GM23338 (cell line): ENCODE results near the gene BPIFB6. TPM values are rescaled to one million over a fixed set of nuclear protein-coding genes. Genes with fewer than 3 reads are reported as not detected.

ENCODE experiments used
- ATAC-seq: fragments of 200-7000 bp; cut with Tn5 transposase; 3 replicates; pipeline ENCODE4 v1.9.1; 2020
- DNase-seq: peaks from one replicate; pipeline ENCODE4 v3.0.0-alpha.2; 2015; ENCODE audit warnings: low spot score
- H2AFZ ChIP-seq: fragments of 200-600 bp; sonication (generic); 2 replicates; pipeline ENCODE4 v1.8.0; 2016; ENCODE audit warnings: antibody characterized with exemption, mild to moderate bottlenecking, moderate library complexity
- H3F3A ChIP-seq: fragments of 200-600 bp; sonication (generic); replicated peaks from 2 replicates; pipeline ENCODE4 v1.8.0; 2017; ENCODE audit warnings: antibody characterized with exemption, mixed run types, low read depth
- H3K27ac ChIP-seq: fragments of 200-600 bp; sonication (generic); 2 replicates; pipeline ENCODE4 v1.6.1; 2016; ENCODE audit warnings: low read depth
- H3K27me3 ChIP-seq: fragments of 200-600 bp; sonication (generic); 2 replicates; pipeline ENCODE4 v1.8.0; 2016; ENCODE audit warnings: mild to moderate bottlenecking, mixed run types, moderate library complexity; ENCODE audit not compliant: insufficient read depth
- H3K36me3 ChIP-seq: fragments of 200-600 bp; sonication (generic); 2 replicates; pipeline ENCODE4 v1.8.0; 2016; ENCODE audit warnings: mild to moderate bottlenecking; ENCODE audit not compliant: insufficient read depth
- H3K4me1 ChIP-seq: fragments of 200-600 bp; sonication (generic); 2 replicates; pipeline ENCODE4 v1.8.0; 2016; ENCODE audit warnings: mild to moderate bottlenecking, moderate library complexity; ENCODE audit not compliant: insufficient read depth
- H3K4me2 ChIP-seq: fragments of 200-600 bp; sonication (generic); 2 replicates; pipeline ENCODE4 v1.7.1; 2017; ENCODE audit warnings: mixed run types
- H3K4me3 ChIP-seq: fragments of 200-600 bp; sonication (generic); 2 replicates; pipeline ENCODE4 v1.6.1; 2016; ENCODE audit warnings: mixed run types
- H3K79me2 ChIP-seq: fragments of 200-600 bp; sonication (generic); replicated peaks from 2 replicates; pipeline ENCODE4 v1.8.0; 2017; ENCODE audit warnings: mild to moderate bottlenecking; ENCODE audit not compliant: insufficient read depth
- H3K9me2 ChIP-seq: fragments of 200-600 bp; sonication (generic); 2 replicates; pipeline ENCODE4 v1.8.0; 2017; ENCODE audit not compliant: insufficient read depth
- H4K20me1 ChIP-seq: fragments of 200-600 bp; sonication (generic); replicated peaks from 2 replicates; pipeline ENCODE4 v1.8.0; 2017; ENCODE audit warnings: mild to moderate bottlenecking; ENCODE audit not compliant: insufficient read depth
- H3K27ac Mint-ChIP-seq: 2 replicates; pipeline ENCODE4 v1.8.0; 2020; ENCODE audit warnings: inconsistent platforms, mild to moderate bottlenecking, moderate library complexity, mixed read lengths
- H3K27me3 Mint-ChIP-seq: 3 replicates; pipeline ENCODE4 v1.8.0; 2022; ENCODE audit warnings: low read depth, mild to moderate bottlenecking, moderate library complexity, mixed read lengths, inconsistent platforms; ENCODE audit not compliant: insufficient read depth, poor library complexity
- H3K36me3 Mint-ChIP-seq: 3 replicates; pipeline ENCODE4 v1.8.0; 2021; ENCODE audit warnings: low read depth, mild to moderate bottlenecking, inconsistent platforms, moderate library complexity, mixed read lengths
- H3K4me1 Mint-ChIP-seq: 3 replicates; pipeline ENCODE4 v1.8.0; 2020; ENCODE audit warnings: mild to moderate bottlenecking, inconsistent platforms, mixed read lengths
- H3K4me3 Mint-ChIP-seq: 3 replicates; pipeline ENCODE4 v1.8.0; 2021; ENCODE audit warnings: moderate library complexity, mild to moderate bottlenecking, inconsistent platforms, mixed read lengths
- H3K9me3 Mint-ChIP-seq: 3 replicates; pipeline ENCODE4 v1.8.0; 2020; ENCODE audit warnings: moderate library complexity, mild to moderate bottlenecking, inconsistent platforms, mixed read lengths
- CREB1 ChIP-seq: fragments of 250-450 bp; sonication (Bioruptor Pico); IDR thresholded peaks from 2 replicates; pipeline ENCODE4 v1.5.0; 2020; ENCODE audit warnings: low read depth, mild to moderate bottlenecking, moderate library complexity
- CTCF ChIP-seq, 2 experiments: fragments of 200-600 bp in 1 of 2; sonication (generic) in 1 of 2; conservative IDR thresholded peaks; 2 replicates each; pipeline versions ENCODE4 v1.5.1 to v1.6.1; 2016 to 2017; ENCODE audit warnings: antibody characterized with exemption in 2 of 2, low read depth in 2 of 2, mild to moderate bottlenecking in 2 of 2, moderate library complexity in 1 of 2
- ETS1 ChIP-seq: IDR thresholded peaks from 2 replicates; pipeline ENCODE4 v1.6.1; 2016; ENCODE audit warnings: antibody characterized with exemption
- EZH2 ChIP-seq: fragments of 200-600 bp; sonication (generic); IDR thresholded peaks from one replicate; pipeline ENCODE4 v1.8.0; 2017; ENCODE audit warnings: antibody characterized with exemption, mild to moderate bottlenecking, low read depth; ENCODE audit not compliant: unreplicated experiment
- EZH2phosphoT487 ChIP-seq: fragments of 200-600 bp; sonication (generic); IDR thresholded peaks from one replicate; pipeline ENCODE4 v1.8.1; 2018; ENCODE audit warnings: antibody characterized with exemption; ENCODE audit not compliant: unreplicated experiment
- JUNB ChIP-seq: IDR thresholded peaks from one replicate; pipeline ENCODE4 v1.6.1; 2016; ENCODE audit warnings: antibody characterized with exemption; ENCODE audit not compliant: unreplicated experiment
- NANOG ChIP-seq: IDR thresholded peaks from 2 replicates; pipeline ENCODE4 v1.6.1; 2016; ENCODE audit warnings: antibody characterized with exemption, borderline replicate concordance
- POLR2AphosphoS5 ChIP-seq: IDR thresholded peaks from 2 replicates; pipeline ENCODE4 v1.6.1; 2016; ENCODE audit warnings: antibody characterized with exemption, low read depth
- REST ChIP-seq: IDR thresholded peaks from one replicate; pipeline ENCODE4 v1.6.1; 2018; ENCODE audit warnings: antibody characterized with exemption; ENCODE audit not compliant: unreplicated experiment
- ZNF114 ChIP-seq: fragments of 250-450 bp; sonication (Bioruptor Pico); IDR thresholded peaks from 2 replicates; pipeline ENCODE4 v1.5.0; 2020; ENCODE audit warnings: mild to moderate bottlenecking, moderate library complexity
- ZNF462 ChIP-seq: fragments of 250-450 bp; sonication (Bioruptor Pico); IDR thresholded peaks from 2 replicates; pipeline ENCODE4 v1.5.0; 2020; ENCODE audit warnings: mild to moderate bottlenecking, moderate library complexity
- polyA plus RNA-seq: library from polyadenylated mRNA; unstranded; fragments of >200 nt; fragmentation: Nextera tagmentation; extraction: Ambion mirVana; gene quantifications from 2 replicates; pipeline ENCODE4 v1.2.1, GENCODE V29; 2016
- total RNA-seq: library from RNA; depleted of rRNA; stranded (reverse); fragments of >200 nt; shearing (Covaris generic); gene quantifications from 2 replicates; pipeline ENCODE4 v1.2.3, GENCODE V29; 2014

BPIFB6 gene
- total and polyA plus RNA-seq, 2 experiments from 2014 or later: not detected

GRCh38 chr20:33027769-33028751, 3.4 kb upstream of the BPIFB6 start (continued):
- no peak for TF ChIP-seq ZNF462
- no peak for TF ChIP-seq CREB1 (CRISPR knock-in tag)
- TF ChIP-seq ZNF114: no peak
- no peak for TF ChIP-seq ETS1
- no peak for TF ChIP-seq EZH2phosphoT487
- no peak for TF ChIP-seq NANOG
- no peak for TF ChIP-seq JUNB

- Histone ChIP-seq H3K4me1 (no peaks in the 10 kb centered on the region), H3K4me3 (no peak overlapping the region), H4K20me1 (no peaks in the 10 kb centered on the region), H3K27ac (no peak overlapping the region), H3K36me3 (no peaks in the 10 kb centered on the region), H3K9me2 (0 out of 2 replicates have a peak, but pooled peaks cover 6% of the 10 kb centered on the region), H3K27me3 (no peaks in the 10 kb centered on the region), H2AFZ (no peak overlapping the region), H3K79me2 (no peaks in the 10 kb centered on the region), H3K4me2 (no peak overlapping the region), H3F3A (no peaks in the 10 kb centered on the region)
- DNase-seq (no peak), ATAC-seq (no peak)
- H3K9me3 Mint-ChIP-seq: 0 out of 3 replicates have a peak, but pooled peaks cover 3% of the 10 kb centered on the region
- H3K4me3 Mint-ChIP-seq: no peak overlapping the region
- no peak overlapping the region for H3K27ac Mint-ChIP-seq
- H3K4me1 Mint-ChIP-seq: no peaks in the 10 kb centered on the region
- no peaks in the 10 kb centered on the region for H3K36me3 Mint-ChIP-seq
- H3K27me3 Mint-ChIP-seq: peaks cover 4% of the 10 kb centered on the region
- no peak for TF ChIP-seq NANOG
- no peak for TF ChIP-seq EZH2
- no peak for TF ChIP-seq ZNF114
- no peak for TF ChIP-seq POLR2AphosphoS5
- no peak for TF ChIP-seq JUNB
- no peak for TF ChIP-seq REST
- no peak for TF ChIP-seq CTCF (conservative IDR thresholded peaks at IDR 0.05; ENCODE audit: low read depth in 2 of 2)
- no peak for TF ChIP-seq CREB1 (CRISPR knock-in tag)
Observed at GRCh38 chr20:33028875-33029274, 2.6 kb upstream of the BPIFB6 start.
